GM18526 (cell line): Measurements from ENCODE around the gene PDS5B.

Source experiments
- POLR2A ChIP-seq: IDR thresholded peaks from 3 replicates; pipeline ENCODE4 v1.6.1; 2011; ENCODE audit not compliant: insufficient read length; ENCODE audit errors: extremely low read depth

Gene PDS5B

DNA sequence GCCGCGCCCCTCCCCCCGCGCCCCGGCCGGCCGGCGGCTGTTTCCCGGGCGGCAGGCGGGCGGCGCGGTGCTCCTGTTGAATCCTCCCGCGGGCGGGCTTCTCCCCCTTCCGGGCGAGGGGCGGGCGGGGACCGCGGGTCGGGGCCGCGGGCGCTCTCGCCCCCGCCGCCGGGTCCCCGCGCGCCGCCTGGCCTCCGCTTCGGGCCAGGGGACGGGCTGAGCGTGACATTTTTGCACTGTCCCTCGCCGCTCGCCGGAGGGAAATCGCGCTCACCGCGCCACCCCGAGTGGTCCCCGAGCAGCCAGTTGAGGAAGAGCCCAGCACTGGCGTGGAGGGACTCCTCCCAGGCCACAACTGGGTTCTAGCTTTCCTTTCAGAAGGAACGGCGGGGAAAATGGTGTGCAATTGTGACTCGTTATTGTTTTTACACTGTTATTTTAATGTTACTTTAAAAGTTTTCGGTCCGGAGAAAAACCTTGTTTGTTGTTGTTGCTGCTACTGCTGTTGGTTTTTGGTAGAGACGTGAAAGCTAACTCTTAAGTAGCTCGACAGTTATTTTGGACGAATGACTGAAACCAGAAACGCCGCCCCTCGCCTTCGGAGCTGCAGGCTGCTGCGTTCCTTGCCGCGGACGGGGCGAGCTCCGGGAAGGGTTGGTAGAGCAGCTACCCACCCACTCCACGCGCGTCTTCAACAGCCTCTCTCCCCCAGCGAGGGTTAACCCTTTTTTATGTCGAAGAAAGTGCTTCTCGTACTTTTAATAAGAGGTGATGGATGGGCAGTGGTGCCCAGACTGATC lies 959 bp downstream of the PDS5B start:
- TF ChIP-seq POLR2A, result no peak

DNA sequence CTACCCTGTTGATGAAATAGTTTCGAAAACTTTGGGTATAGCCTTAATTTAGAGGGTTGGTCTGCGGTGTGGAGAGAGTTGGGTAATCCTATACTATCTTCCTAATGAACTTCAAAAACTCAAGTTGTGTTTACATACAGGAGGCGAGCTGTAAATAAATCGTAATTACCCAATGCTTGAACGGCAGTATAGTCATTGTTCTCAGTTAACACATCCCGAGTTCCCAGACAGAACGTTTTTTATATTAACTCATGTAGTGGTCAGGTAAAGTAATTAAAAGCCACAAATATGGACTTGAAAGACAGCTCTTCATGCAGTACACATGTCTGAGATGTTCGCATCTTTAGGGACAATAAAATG lies 1.5 kb downstream of the PDS5B start:
- no peak for TF ChIP-seq POLR2A

DNA sequence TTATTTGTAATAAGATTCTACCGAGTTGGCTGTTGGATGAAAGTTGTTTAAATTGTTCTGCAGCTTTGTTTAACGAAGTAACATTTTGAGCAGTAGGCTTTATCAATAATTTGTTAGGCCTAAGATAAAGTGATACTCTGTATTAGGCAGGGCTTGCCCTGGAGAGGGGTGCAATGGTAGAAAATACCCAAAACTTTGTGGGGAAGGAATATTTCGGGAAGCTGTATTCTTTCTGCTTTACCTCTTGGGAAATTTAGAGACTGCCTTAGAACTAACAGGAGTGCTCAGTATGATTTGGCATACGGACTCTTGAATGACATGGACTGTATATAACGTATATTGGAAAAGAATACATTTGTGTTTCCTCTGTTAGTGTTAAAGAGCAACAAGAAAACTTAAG lies 2.5 kb downstream of the PDS5B start:
- no peak for TF ChIP-seq POLR2A

DNA sequence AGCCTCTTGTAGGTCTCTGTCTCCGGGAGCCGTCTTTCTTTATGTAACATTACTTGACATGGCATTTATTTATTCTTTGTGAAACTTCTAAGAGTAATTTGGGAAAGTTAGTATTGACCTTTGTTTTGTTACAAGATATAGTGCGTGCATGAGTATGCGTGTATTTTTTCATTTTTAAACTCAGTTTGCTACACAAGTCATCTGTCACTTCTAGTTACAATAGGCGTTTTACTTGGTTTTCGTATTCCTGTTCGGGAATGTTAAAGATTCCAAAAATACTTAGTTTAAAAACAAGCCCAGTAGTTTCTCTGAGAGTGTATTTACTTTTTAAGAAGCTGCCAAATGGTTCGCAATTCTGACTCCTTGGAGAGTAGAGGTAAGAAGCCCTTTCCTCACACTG lies 3.2 kb downstream of the PDS5B start:
- TF ChIP-seq POLR2A, result no peak

DNA sequence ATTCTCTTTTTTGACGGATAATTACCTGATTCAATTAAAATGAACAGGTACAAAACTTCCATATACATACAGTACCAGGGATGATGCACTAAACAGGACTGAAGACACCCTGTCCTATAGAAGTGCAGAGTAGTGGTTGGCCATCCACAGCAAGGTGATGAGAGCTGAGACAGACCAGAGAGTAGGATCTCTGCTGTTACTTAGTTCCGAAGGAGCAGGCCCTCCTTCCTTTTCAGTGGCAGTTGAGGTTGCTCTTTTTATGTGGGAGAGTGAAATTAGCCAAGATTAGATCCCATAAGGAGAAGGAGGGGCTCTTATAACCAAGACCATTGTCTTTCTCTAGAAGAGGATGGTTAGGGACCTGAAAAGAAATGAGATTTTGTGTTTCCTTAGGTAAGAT lies 4.0 kb downstream of the PDS5B start:
- TF ChIP-seq POLR2A, result no peak

DNA sequence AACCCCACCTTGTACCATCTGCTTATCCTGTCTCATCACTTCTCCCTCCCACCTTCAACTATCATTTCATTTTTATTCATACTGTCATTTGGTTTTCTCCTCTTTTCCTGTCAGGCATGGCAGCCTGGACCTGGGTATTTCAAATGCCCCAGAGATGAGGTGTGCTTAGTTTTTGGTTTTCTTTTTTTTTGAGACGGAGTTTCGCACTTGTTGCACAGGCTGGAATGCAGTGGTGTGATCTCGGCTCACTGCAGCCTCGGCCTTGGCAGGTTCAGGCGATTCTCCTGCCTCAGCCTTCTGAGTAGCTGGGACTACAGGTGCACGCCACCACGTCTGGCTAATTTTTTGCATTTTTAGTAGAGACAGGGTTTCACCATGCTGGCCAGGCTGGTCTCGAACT lies 5.8 kb downstream of the PDS5B start:
- TF ChIP-seq POLR2A, result no peak

DNA sequence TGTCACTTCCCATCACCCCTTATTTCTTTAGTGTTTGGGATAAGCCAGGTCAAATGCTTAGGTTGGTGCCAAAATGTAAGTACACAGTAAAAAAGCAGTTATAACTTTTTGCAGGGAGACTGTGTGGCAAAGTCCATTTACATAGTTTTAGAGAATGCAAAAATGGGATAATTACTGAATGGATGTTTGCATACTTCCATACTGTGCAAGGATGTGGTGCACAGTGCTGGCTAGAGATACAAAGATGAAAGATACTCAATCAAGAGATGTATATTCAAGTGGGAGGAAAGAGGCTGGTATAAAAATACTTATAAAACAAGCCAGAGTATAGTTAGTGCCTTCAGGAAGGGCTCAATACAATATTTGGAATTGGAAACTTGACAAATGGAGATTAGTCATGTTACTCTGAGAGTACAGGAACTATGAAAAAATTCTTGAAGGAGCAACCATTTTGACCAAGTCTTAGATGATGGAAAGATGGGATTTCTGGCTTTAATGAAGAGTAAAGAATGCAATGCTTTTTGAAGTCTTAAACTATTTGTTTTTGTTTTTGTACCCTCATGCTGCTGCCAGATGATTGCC lies 8.0 kb downstream of the PDS5B start:
- TF ChIP-seq POLR2A, result no peak

DNA sequence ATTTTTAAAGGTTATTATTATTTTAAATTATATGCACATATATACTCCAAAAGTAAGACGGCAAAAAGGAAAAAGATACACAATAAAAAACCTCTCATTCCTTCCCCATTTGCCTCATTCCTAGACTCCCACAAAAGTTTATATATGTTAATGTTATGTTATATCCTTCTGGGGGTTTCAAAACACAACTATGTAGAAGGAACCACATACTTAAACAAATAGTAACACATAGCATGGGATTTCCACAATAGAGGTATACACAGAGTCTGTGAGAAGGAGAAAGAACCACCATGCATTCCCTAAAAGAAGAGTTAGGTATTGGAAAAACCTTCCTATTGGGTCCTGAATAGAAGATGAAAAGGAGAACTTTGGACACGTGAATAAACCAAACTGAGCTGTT lies 9.1 kb downstream of the PDS5B start:
- TF ChIP-seq POLR2A, result no peak

DNA sequence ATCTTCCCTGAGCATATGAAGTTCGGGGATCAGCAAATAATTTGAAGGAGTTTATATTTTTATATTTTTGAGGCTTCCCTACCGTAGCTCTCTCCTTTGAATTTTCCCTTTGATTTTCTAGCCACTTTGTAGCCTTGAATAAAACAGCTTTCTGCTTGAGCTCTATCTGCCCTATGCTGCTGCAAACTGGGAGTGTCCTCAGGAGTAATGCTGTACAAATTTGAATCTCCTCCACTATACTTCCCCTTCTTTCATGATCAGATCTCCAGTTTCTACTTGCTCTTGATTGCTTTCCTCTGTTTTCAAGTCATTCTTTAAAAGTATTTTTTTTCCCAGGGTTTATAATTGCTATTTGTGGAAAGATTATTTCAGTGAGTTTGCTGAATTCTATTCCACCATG lies 14.6 kb downstream of the PDS5B start:
- no peak for TF ChIP-seq POLR2A

DNA sequence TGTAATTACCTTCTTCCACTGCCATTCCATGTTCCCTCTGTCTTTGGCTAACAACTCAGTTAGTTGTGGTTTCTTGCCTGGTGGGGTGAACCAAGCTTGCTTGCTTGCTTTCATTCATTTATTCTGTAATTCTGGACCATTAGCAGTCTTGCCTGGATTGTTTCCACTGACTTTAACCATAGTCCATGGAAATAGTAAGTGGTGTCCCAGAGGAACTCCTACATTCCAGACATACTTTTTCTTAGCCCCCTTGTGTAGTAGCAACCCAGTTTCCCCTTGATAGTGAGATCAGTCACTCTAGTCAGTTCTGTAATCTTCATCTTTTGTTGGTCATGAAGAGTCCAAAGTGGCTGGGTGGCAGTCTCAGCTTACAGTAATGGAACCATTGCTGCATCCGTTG lies 23.2 kb downstream of the PDS5B start:
- no peak for TF ChIP-seq POLR2A

DNA sequence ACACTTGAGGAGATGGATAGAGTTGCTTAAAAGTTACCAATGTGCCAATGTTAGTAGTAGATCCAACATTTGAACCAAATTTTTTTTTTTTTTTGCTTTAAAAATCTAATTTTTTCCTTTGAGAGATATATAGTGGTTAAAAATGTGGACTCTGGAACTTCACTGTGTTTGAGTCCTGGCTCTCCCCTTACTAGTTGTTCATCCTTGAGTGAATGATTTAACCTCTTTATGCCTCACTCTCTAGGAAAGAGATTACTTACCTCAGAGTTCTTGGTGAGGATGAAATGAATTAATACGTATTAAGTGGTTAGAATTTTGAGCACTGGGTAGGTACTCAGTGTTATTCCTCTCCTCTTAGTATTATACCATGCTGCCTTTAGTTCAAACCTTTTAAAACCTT lies 24.3 kb downstream of the PDS5B start:
- TF ChIP-seq POLR2A, result no peak

DNA sequence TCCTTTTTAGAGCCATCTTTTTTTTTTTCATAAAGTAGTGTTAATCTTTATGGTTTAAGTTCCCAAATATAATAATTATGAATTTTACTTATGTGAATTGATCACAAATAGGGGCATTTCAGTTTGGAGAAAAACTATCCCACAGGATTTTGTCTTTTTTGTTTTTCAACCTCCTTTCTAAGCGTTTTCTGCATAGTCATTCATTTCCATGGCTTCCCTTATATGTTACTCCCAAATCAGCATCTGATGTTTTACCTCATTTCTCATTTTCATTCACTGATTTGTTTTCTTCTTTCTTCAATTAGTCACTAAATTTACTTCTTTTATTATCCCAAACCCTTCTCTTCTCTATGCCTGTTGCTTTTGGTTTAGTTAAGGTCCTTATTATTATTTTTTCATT lies 24.7 kb downstream of the PDS5B start:
- no peak for TF ChIP-seq POLR2A

DNA sequence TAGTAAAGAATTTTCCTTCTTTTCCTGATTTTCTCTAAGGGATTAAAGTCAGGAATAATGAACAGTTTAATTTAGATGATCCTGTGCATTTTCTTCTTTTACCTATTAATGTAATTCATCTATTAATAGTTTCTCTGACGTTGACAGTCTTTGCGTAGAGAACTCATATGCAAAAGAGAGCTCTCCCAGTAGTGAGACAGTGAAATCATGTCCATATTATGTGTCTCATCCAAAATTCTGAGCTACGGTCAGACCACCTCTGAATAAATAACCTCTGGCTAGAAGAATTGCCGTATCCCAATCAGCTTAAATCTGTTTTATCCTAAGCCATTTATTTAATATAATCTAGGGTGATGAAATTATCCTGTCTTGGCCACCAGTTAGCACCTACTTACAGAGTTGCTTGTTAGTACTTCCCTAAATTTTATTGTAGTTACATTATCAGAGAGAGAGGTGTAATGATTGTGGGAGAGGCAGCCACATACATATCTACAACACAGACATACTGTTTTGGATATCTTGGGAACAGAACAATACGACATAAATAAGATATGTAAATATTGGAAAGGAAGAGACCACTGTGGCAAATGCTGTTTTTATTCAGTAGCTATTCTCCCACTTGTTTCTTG lies 30.7 kb downstream of the PDS5B start:
- TF ChIP-seq POLR2A, result no peak

DNA sequence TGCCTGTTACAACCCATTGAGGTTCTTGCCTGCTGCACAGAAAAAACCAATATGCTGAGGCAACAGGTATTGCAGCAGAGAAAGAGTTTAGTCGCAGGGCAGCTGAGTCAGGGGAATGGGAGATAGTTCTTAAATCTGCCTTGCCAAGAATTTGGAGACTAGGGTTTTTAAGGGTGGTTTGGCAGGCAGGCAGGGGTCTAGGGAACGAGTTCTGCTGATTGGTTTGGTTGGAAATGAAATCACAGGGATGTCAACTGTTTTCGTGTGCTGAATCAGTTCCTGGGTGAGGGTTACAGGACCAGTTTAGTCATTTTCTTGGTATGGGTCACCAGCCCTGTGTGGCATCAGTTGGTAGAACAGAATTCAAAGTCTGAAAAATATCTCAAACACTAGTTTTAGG lies 36.6 kb downstream of the PDS5B start:
- TF ChIP-seq POLR2A, result no peak

DNA sequence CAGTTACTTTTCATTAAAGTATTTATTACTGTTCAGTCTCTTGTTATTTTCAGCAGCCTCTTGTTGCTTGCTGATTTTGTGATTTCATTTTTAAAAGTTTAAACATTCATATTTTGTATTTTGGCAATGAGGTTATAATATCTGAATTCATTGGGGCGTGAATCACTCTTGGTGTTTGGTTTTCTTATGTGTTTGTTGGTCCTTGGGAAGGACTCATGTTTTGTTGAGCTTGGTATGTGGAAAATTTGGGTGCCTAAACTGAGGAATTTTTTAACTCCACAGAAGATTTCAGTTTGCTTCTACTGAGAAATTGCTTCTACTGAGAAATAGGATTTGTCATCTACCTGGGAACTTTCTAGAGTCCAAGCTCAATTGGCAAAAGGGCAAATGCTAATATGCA lies 38.2 kb downstream of the PDS5B start:
- no peak for TF ChIP-seq POLR2A

DNA sequence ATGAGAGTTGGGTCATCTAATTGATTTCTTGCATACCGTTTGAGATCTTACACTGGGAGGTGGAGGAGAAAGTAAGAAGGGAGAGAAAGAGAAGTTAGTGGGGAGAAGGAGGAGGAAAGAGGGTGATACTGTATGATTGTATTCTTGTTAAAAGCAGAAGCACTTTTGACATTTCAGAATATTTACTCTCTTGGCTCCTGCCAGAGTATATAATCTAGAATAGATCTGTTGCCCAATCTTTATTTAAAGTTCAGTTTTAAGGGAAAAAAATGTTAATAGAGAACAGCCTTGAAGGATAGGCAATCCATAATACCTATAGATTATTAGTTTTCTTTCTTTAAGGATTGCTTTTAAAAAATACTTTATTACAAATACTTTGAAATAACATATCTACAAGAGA lies 41.5 kb downstream of the PDS5B start:
- no peak for TF ChIP-seq POLR2A

DNA sequence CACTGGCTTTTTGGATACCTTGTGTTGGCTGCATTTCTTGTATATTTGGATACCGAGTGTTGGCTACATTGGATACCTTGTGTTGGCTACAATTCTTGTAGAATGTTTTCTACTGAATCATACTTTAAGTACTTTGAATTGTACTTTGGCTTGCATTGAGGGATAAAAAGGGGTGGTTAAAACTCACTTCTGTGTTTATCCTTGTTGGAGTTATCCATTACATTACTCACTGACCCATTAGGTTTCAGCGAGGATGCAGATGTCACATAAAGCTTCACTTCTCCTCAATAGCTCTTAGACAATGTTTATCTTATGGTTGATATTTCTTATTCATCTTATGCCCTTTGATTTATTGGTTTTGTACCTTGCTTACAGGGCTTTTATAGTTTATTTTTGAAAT lies 43.1 kb downstream of the PDS5B start:
- TF ChIP-seq POLR2A, result no peak
